NCI-H774 (cell line): ENCODE results near the gene CLEC17A.
"Not testable (repeated sequence)": the region's sequence is repeated elsewhere in the genome, so short reads cannot be mapped to it uniquely, and the experiment has no call there.

Experiments used
- DNase-seq: peaks from one replicate; lab custom pipeline; 2025; lab: John Stamatoyannopoulos, UW

CLEC17A gene, protein sequence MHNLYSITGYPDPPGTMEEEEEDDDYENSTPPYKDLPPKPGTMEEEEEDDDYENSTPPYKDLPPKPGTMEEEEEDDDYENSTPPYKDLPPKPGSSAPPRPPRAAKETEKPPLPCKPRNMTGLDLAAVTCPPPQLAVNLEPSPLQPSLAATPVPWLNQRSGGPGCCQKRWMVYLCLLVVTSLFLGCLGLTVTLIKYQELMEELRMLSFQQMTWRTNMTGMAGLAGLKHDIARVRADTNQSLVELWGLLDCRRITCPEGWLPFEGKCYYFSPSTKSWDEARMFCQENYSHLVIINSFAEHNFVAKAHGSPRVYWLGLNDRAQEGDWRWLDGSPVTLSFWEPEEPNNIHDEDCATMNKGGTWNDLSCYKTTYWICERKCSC

DNA sequence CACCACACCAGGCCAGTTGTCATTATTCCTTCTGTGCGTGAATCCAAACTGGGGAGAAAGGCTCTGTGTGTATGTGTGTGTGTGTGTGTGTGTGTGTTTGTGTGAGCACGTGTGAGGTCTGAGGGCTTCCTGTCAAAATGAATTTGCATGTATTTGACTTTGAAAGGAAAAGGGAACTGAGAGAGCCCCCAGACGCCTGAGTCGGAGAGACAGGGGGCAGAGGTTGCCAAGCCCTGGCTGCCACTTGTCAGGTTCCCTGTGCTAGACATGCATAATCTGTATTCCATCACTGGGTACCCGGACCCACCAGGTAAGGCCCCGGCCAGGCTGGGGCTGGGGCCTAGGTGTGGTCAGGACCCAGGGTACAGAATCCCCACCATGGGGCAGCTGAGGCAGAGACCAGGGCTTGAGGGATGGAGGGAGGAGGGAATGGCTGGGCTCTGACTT, at the start of gene CLEC17A:
Gene CLEC17A, plus strand, starts transcription at position 191 of the 447 bp plus-strand sequence. Its CDS starts 77 bp downstream, at position 268.
- DNase-seq: no peak

DNA sequence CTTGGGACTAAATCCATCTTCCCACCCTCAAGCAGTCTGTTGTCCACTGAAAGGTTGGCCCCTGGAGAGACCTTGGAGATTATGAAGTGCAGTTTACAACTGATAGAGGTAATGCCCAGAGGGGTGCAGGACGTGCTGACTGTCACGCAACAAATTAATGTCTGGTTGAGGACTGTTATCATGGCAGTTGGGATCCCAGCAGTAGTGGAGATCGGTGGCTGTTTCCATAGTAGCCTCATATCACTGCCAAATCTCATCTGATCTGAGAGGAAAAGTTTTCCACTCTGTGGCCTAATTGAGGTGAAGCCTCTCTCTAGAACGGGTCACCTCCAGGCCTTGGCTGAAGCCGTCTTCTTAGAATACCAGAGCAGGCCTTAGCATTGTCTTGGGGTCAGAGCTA, 49.4 kb upstream of the CLEC17A start:
- DNase-seq: no peak

DNA sequence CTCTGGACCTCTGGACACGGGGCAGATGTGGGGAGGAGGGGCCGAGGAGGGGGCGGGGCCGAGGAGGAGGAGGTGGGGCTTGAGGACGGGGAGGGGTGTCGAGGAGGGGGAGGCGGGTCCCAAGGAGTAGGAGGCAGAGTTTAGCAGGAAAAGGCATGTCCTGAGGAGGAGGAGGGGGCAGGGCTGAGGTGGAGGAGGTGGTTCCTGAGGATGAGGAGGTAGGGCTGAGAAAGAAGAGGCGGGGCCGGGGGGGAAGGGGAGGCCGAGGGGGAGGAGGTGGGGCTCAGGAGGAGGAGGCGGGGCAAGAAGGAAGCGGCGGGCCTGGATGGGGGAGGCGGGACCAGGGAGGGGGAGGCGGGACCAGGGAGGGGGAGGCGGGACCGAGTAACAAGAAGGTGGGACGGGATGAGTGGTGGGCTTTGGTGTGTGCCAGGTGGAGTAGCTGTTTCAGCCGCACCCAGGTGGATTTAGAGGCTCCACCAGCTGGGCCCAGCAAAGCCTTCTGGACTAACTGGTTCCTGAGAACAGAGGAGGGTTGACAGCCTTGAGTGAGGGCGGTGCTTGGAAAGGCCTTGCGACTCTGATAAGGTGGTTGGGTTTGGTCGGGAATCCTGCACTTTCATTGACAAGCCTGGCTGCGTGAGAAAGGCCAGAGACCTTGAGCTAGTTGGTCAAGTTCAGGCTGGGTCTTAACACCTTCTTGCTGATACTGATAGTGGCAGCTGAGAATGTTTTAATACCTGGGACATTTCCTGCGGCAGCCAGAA, 45.8 kb upstream of the CLEC17A start:
- no peak for DNase-seq

DNA sequence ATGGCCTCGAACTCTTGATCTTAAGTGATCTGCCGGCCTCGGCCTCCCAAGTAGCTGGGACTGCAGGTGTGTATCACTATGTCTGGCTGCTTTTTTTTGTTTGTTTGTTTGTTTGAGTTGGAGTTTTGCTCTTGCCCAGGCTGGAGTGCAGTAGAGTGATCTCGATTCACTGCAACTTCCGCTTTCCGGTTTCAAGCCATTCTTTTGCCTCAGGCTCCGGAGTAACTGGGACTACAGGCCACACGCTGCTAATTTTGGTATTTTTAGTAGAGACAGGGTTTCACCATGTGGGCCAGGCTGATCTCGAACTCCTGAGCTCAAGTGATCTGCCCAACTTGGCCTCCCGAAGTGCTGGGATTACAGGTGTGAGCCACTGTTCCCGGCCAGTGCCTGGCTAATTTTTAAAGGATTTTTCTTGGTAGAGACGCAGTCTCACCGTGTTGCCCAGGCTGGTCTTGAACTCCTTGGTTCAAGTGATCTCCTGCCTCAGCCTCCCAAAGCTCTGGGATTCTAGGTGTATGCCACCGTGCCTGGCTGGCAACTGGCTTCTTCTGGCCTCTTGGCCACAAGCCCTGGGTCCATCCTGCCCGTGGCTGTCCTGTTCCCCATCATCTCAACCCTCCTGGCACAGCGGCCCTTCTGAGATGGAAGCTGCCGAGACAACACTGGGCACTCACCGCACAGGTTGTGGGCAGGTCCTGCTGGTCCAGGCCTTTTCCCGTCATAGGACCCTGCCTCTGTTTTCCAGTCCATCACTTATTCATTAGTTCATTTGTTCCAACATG, 42.0 kb upstream of the CLEC17A start:
- DNase-seq: no peak

DNA sequence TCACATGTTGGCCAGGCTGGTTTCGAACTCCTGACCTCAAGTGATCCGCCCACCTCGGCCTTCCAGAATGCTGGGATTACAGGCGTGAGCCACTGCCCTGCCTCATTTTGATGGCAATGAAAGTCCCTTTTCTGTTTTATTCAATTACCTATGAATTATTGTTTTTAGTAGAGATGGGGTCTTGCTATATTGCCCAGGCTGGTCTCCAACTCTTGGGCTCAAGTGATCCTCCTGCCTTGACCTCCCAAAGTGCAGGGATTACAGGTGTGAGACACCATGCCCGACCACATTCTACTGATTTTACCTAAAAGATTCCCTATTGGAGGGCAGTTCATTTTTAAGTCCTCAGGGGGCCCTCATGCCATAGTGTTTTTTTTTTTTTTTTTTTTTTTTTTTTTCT, 40.9 kb upstream of the CLEC17A start:
- not testable (repeated sequence) for DNase-seq

DNA sequence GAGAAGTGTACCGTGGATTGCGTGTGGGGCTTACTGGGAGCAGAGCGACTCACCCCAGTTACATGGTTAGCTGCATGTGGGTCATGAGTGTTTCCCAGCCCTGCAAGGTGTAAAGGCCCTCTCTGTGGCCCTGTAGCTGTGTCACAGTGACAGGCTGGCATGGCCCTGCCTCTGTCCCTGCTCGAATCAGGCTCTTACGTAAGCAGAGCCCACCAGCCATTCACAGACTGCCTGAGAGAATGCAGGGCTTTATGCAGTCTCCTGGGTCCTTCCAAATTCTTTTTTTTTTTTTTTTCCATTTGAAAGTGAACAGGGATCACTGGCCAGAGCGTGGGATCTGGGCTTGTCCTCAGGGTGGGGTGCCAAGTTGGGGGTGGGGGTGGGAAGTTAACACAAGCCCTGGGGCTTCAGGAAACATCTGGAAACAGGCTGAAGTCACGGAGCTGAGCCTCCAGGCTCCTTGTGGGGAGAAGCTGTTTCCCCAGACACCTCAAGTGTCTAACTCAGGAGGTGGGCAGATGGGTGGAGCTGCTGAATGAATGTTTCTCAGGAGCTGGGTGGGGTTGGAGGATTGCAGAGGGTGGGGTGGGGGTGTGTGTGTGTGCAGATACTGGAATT, 40.1 kb upstream of the CLEC17A start:
- no peak for DNase-seq

DNA sequence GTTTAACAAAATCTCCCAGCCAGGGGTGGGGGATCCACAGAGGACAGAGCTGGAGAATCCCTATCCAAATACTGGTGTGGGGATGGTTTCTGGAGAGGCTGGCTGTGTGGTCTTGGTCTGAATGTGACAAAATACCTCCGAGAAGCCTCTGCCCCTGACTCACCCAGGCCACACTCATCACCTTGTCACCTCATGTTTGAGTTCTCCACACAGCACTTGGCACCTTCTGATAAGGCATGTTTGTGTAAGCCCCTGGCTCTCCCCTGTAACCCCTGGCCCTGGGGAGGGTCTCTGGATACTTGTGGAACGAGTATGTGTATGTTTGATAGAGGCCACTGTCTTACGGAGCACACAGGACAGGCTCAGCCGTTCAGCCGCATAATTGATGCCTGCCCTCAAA, 38.8 kb upstream of the CLEC17A start:
- no peak for DNase-seq

DNA sequence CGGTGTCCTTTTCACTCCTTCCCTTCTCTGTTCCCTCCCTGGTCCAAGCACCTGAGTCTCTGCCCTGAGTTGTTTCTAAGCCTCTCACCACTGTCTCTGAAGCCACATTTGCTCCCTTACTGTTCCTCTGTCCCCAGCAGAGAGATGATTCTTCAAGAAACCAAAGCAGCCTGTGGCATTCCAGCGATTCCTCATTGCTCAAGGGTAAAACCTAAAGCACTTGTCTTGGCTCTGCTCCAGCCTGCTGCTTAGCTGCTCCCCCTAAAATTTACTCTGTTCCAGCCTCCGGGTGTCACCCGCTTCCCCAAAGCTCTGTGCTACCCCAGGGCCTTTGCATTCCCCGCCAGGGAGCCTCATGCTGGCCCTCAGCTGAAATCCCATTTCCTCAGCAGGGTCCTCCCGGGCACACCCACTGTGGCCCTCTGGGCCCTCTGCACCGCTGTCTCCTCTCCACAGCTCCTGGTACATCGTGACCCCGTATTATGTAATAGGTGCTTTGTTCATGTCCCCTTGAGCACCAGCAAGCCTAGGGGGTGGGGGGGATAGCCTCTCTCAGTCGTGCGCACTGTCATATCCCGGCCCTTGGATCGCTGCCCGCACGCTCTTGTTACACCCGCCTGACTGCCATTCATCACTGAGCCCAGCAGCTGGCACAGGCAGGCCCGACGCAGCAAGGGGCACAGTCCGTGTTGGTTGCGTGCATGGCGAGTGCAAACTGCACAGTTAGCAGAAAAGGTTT, 37.7 kb upstream of the CLEC17A start:
- DNase-seq: peak; percentile 73

DNA sequence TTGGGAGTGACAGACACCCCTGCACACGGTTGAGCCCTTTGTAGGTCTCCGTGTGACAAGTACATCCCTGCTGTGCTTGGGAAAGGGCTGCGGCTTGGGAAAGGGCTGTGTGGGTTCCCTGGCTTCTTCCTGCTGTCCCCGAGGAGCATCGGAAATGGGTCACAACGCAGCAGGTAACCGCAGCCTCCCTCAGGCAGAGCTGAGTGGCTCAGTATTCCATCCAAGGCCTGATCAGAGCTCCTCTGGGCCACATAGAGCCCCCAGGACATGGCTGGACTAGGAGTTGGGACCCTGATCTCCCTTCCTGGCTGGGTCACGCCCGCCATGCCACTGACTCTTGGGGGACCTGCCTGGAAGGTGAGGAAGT, 37.2 kb upstream of the CLEC17A start:
- no peak for DNase-seq

DNA sequence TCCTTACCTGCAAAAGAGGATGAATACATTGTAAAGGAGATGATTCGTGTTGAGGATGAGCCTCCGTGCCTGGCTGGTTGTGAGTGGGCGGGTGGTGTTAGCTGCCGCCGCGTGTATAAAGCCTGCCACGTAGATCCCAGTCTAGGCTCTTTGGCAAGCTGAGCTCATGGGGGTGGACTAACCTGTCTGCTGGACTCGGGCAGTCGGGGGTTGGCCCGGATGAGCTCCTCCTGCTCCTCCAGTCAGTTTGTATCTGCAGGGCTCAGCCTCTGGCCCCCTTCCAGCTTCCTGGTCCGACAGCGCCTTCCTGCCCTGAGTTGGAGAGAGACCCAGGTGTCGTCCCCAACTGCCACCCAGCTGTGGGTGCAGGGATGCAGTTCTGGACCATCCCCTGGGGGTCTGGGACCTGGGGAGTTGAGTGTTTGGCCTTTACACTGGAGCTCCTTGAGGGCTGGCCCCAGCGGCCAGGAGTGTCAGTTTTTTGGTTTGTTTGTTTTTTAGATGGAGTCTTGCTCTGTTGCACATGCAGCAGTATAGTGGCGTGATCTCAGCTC, 32.6 kb upstream of the CLEC17A start:
- DNase-seq: no peak

DNA sequence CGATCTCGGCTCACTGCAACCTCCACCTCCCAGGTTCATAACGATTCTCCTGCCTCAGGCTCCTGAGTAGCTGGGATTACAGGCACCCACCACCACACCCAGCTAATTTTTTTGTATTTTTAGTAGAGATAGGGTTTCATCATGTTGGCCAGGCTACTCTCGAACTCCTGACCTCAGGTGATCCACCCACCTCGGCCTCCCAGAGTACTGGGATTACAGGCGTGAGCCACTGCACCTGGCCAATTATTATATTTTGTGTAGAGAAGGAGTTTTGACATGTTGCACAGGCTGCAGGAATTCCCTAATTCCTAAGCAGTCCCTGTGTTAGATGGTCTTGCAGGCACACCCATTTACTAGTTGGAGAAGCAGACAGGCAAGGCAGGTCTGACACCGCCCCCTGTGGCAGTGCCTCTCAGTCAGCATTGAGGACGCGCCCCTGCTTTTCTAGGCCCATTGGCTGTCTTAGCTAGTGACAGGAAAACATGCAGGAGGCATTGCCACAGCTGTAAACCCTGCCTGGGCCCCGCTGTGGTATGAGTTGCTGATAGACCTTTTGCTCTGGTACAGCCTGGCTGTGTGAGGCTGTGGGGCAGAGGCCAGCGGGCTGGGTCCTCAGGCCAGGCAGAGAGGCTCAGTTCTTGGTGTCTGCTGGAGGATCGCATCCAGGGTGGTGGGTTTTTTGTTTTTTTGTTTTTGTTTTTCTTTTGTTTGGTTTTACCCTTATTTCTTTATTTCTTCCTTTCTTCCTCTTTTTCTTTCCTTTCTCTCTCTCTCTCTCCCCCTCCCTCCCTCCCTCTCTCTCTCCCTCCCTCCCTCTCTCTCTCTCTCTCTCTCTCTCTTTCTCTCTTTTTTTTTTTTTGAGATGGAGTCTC, 31.5 kb upstream of the CLEC17A start:
- not testable (repeated sequence) for DNase-seq

DNA sequence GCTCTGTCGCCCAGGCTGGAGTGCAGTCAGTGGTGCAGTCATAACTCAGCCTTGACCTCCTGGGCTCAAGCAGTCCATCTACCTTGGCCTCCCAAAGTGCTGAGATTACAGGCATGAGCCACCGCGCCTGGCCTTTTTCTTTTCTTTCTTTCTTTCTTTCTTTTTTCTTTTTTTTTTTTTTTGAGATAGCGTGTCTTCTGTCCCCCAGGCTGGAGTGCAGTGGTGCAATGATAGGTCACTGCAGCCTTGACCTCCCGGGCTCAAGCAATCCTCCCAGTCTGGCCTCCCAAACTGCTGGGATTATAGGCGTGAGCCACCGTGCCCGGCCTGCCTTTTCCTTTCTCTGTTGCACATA, 30.9 kb upstream of the CLEC17A start:
- not testable (repeated sequence) for DNase-seq

DNA sequence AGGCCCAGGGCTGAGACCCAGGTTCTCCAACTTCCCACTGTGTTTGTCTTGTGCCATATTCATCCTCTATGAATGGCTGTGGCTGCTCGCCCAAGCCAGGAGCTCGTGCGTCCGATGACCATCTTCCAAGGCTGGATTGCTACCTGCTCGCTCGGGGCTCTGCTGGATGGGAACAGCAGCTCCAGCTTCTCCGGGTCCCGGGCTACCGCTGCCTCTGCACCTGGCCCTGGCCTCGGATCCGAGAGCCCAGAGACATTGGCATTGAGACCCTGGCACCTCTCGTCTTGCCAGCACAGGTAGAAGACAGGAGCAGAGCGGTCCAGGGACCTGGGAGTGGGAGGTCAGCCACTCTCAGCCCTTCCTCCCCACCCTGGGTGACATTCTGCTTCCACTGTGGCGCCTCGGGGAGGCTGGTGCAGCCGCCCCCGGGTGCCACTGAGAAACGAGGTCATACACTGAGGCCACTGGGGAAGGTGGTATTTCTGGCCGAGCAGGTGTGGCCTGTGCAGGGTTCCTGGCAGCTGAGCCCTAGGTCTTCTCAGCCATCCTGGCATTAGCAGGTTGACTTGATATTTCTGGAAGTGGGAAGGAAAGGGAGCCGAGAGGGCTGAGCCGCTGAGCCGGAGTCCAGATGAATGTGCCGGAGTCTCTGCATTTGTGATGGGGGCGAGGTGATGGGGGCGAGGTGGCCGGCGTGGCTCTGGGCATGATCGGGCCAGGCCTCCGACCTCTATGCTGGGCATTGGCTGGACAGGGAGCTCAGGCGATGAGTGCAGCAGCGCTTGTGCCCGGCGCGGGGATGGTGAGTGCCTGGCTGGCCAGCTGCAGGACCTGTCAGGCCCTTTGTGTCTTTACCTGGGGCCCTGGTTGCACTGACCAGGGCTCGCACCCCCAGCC, 29.6 kb upstream of the CLEC17A start:
- no peak for DNase-seq

DNA sequence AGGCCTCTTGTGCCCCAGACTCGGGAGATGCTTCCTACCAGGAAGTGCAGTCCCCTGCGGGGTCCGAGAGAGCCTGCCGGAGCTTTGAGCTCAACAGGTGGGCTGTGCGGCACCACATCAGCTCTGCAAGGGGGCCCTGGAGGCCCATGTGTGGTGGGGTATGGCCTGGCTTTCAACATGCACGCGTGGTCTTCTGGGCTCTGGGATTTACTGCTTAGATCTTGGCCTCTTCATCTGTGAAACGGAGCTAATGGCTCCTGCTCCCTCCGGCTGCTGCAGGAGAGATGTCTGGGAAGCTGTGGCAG, 29.0 kb upstream of the CLEC17A start:
- DNase-seq: no peak

DNA sequence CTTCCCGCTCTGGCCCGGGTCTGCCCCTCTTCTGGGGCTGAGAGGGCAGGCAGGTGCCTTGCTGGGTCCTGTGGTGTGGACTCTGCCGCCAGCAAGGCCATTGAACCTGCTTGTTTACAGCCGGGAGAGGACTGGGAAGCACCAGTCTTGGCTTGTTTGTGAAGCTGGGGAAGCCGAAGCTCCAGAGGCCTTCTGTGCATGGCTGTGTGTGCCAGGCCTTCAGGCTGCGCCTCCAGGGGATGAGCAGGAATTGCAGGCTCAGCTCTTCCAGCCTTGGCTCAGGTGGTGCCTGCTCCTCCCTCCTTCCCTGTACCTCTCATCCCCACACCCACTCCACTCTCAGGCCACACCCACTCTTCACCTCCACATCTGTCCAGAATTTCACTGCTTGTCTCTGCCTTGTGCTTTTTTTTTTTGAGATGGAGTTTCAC, 28.5 kb upstream of the CLEC17A start:
- DNase-seq: no peak

DNA sequence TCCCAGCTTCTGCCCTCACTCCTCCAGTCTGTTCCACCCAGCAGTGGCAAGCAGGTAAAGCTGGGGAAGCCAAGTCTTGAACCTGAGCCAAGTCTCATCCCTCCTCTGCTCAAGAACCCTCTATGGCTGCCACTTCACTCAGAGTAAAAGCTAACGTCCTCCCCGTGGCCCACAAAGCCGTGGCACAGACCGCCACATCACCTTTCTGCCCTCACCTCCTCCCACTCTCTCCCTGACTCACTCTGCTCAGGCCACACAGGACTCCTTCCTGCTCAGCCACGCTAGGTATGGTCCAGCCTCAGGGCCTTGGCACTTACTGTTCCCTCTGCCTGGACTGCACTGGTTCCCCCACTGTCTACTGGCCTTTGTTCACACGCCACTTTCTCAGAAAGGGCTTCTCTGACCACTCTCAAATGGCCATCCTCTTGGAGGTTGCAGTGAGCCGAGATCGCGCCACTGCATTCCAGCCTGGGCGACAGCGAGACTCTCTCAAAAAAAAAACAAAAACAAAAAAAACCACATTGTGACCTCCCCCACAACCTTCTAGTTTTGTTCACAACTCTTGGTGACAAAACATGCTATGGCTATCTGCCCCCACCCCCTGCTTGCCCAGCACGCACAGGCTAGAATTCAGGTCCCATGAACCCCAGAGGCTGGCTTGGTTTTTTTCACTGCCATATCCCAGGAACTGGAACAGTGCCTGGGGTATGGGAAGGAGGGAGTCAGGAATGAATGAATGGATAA, 26.8 kb upstream of the CLEC17A start:
- DNase-seq: no peak

DNA sequence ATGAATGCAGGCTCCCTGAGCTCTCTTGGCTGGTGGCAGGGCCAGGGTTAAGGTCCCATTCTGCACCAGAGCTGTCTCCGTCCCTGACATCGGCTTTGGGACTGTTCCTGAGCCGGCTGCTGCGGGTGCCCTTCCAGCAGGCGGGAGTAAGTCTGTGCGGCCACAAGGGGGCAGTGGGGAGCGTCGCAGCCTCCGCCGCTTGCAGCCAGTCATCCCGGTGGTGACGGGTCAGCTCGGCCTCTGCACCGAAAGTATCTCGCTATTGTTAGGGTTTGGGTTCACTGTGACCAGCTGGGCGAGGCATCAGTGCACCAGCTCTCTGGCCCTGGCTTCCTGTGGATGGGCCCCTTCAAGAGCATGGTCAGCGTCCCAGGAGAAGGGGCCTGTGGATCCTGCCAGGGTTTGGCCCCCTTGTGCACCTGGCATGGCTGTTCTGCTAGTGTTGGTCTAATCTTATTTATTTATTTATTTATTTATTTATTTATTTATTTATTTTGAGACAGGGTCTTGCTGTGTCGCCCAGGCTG, 26.2 kb upstream of the CLEC17A start:
- DNase-seq: peak; percentile 25

DNA sequence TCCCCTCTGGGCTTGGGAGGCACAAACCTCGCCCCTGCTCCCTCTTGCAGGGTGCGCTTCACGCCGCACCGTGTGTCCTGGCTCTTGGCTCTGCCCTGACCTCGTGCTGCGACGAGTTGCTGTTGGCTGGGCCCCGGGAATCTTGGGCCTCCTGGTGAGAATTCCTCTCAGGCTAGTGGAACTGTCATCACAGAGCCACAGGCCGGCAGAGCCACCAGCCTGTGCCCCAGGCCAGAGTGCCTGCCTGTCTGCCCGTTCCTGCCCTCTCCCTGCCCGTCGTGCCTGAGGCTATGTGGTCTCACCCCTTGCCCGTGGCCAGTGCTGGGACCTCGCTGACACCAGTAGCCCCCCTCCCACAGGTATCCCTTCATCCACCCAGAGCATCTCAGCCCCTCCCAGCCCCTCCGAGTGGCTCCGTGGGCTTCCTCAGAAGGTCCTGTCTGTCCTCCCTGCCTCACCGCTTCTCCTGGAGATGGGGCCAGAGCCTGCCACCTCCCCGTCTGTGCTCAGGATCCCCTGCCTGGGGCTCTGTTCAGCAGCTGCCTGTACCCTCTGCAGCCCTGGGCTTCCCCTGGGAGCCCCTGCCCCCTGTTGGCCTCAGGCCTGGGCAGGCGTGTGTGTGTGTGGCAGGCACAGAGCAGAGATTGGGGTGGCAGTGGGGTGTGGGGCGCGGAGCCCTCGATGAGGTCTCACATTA, 24.4 kb upstream of the CLEC17A start:
- DNase-seq: no peak
